Measurements from ENCODE around the gene FRAS1. TPM values are rescaled to one million over a fixed set of nuclear protein-coding genes. Genes with fewer than 3 reads are reported as not detected.
"Not testable (repeated sequence)": the region's sequence is repeated elsewhere in the genome, so short reads cannot be mapped to it uniquely, and the experiment has no call there.

Gene FRAS1
- total RNA-seq, 5 donors from 2014 or later (not counting 1 experiment from before 2014, with no cell fraction given): 0.23 to 0.39 (median 0.32) TPM; not detected in 2

- Histone ChIP-seq H3K36me3 (ENCODE audit: control insufficient read depth in 2 of 2, extremely low read depth in 1 of 2, insufficient read depth in 1 of 2, low read length in 1 of 2) (no peaks in the 10 kb centered on the region), H3K4me1 (ENCODE audit: control insufficient read depth in 1 of 2, extremely low read depth in 1 of 2, insufficient read depth in 2 of 2, low read length in 2 of 2) (no peaks in the 10 kb centered on the region), H3K27me3 (replicated peaks in 1 of 2; ENCODE audit: control insufficient read depth in 2 of 2, extremely low read depth in 1 of 2, insufficient read depth in 2 of 2, low read length in 1 of 2) (no peaks in the 10 kb centered on the region), H3K4me3 (ENCODE audit: control insufficient read depth in 1 of 2, extremely low read depth in 1 of 2, low read length in 1 of 2) (no peak overlapping the region), H3K27ac (ENCODE audit: low read length) (no peak overlapping the region), H3K9me3 (no peaks in the 10 kb centered on the region)
- no peak overlapping the region for H3K27ac Mint-ChIP-seq
- POLR2A ChIA-PET: no interaction called here
- no peaks in the 10 kb centered on the region for H3K36me3 Mint-ChIP-seq
- no peaks in the 10 kb centered on the region for H3K4me1 Mint-ChIP-seq
- H3K27me3 Mint-ChIP-seq: peaks cover 7 to 8% of the 10 kb centered on the region in 2 donors
- WGBS (ENCODE audit: insufficient coverage): no CpG with 5 or more reads among the region's 2 CpGs
- CTCF ChIA-PET: no interaction called here
- ATAC-seq (replicated peaks in 1 of 4) (no peak), DNase-seq (no peak)
- no peaks in the 10 kb centered on the region for H3K9me3 Mint-ChIP-seq
- H3K4me3 Mint-ChIP-seq: no peak overlapping the region
These were observed 122.1 kb downstream of the FRAS1 start for GRCh38 chr4:78179196-78179595.

GRCh38 chr4:78181681-78182234 lies 124.6 kb downstream of the FRAS1 start:
- POLR2A ChIA-PET; H3K27ac ChIP-seq (ENCODE audit: low read length); H3K27me3 ChIP-seq (replicated peaks in 1 of 2; ENCODE audit: control insufficient read depth in 2 of 2, extremely low read depth in 1 of 2, insufficient read depth in 2 of 2, low read length in 1 of 2); DNase-seq; H3K4me1 ChIP-seq (ENCODE audit: control insufficient read depth in 1 of 2, extremely low read depth in 1 of 2, insufficient read depth in 2 of 2, low read length in 2 of 2); CTCF ChIA-PET; H3K4me3 Mint-ChIP-seq; H3K36me3 Mint-ChIP-seq; H3K27me3 Mint-ChIP-seq; H3K9me3 Mint-ChIP-seq; H3K36me3 ChIP-seq (ENCODE audit: control insufficient read depth in 2 of 2, extremely low read depth in 1 of 2, insufficient read depth in 1 of 2, low read length in 1 of 2); H3K4me3 ChIP-seq (ENCODE audit: control insufficient read depth in 1 of 2, extremely low read depth in 1 of 2, low read length in 1 of 2); ATAC-seq (replicated peaks in 1 of 4); H3K9me3 ChIP-seq; H3K4me1 Mint-ChIP-seq; H3K27ac Mint-ChIP-seq: not testable (repeated sequence)
- WGBS (ENCODE audit: insufficient coverage): 96% methylated on average over 24 of the region's 36 CpGs

GRCh38 chr4:78184584-78184983 lies 127.5 kb downstream of the FRAS1 start:
- no peak overlapping the region for H3K4me3 ChIP-seq (ENCODE audit: control insufficient read depth in 1 of 2, extremely low read depth in 1 of 2, low read length in 1 of 2)
- H3K36me3 ChIP-seq (ENCODE audit: control insufficient read depth in 2 of 2, extremely low read depth in 1 of 2, insufficient read depth in 1 of 2, low read length in 1 of 2): no peaks in the 10 kb centered on the region
- H3K27me3 Mint-ChIP-seq: peaks cover 0 to 3% of the 10 kb centered on the region in 2 donors
- no peak for DNase-seq
- no peak overlapping the region for H3K4me3 Mint-ChIP-seq
- H3K27ac Mint-ChIP-seq: no peak overlapping the region
- no peak for ATAC-seq (replicated peaks in 1 of 4)
- ChIA-PET POLR2A (no interaction called here), CTCF (no interaction called here)
- H3K36me3 Mint-ChIP-seq: no peaks in the 10 kb centered on the region
- H3K4me1 Mint-ChIP-seq: no peaks in the 10 kb centered on the region
- H3K27me3 ChIP-seq (replicated peaks in 1 of 2; ENCODE audit: control insufficient read depth in 2 of 2, extremely low read depth in 1 of 2, insufficient read depth in 2 of 2, low read length in 1 of 2): no peaks in the 10 kb centered on the region
- H3K4me1 ChIP-seq (ENCODE audit: control insufficient read depth in 1 of 2, extremely low read depth in 1 of 2, insufficient read depth in 2 of 2, low read length in 2 of 2): no peaks in the 10 kb centered on the region
- no peak overlapping the region for H3K27ac ChIP-seq (ENCODE audit: low read length)
- no peaks in the 10 kb centered on the region for H3K9me3 ChIP-seq
- no peaks in the 10 kb centered on the region for H3K9me3 Mint-ChIP-seq

GRCh38 chr4:78185117-78185516 lies 128.0 kb downstream of the FRAS1 start:
- no peaks in the 10 kb centered on the region for H3K36me3 Mint-ChIP-seq
- 80% methylated on average over 1 of the region's 2 CpGs for WGBS (ENCODE audit: insufficient coverage)
- no peaks in the 10 kb centered on the region for H3K4me1 Mint-ChIP-seq
- H3K27ac Mint-ChIP-seq: no peak overlapping the region
- POLR2A ChIA-PET: no interaction called here
- Histone ChIP-seq H3K27ac (ENCODE audit: low read length) (no peak overlapping the region), H3K27me3 (replicated peaks in 1 of 2; ENCODE audit: control insufficient read depth in 2 of 2, extremely low read depth in 1 of 2, insufficient read depth in 2 of 2, low read length in 1 of 2) (no peaks in the 10 kb centered on the region), H3K36me3 (ENCODE audit: control insufficient read depth in 2 of 2, extremely low read depth in 1 of 2, insufficient read depth in 1 of 2, low read length in 1 of 2) (no peaks in the 10 kb centered on the region), H3K9me3 (no peaks in the 10 kb centered on the region), H3K4me3 (ENCODE audit: control insufficient read depth in 1 of 2, extremely low read depth in 1 of 2, low read length in 1 of 2) (no peak overlapping the region), H3K4me1 (ENCODE audit: control insufficient read depth in 1 of 2, extremely low read depth in 1 of 2, insufficient read depth in 2 of 2, low read length in 2 of 2) (no peaks in the 10 kb centered on the region)
- no peak overlapping the region for H3K4me3 Mint-ChIP-seq
- CTCF ChIA-PET: no interaction called here
- no peak for ATAC-seq (replicated peaks in 1 of 4)
- H3K27me3 Mint-ChIP-seq: peaks cover 0 to 3% of the 10 kb centered on the region in 2 donors
- no peaks in the 10 kb centered on the region for H3K9me3 Mint-ChIP-seq
- DNase-seq: no peak

- no peaks in the 10 kb centered on the region for H3K9me3 ChIP-seq
- no peak overlapping the region for H3K27ac Mint-ChIP-seq
- H3K4me3 Mint-ChIP-seq: no peak overlapping the region
- DNase-seq (no peak), ATAC-seq (replicated peaks in 1 of 4) (no peak)
- no peak overlapping the region for H3K4me3 ChIP-seq (ENCODE audit: control insufficient read depth in 1 of 2, extremely low read depth in 1 of 2, low read length in 1 of 2)
- no peak overlapping the region for H3K27ac ChIP-seq (ENCODE audit: low read length)
- H3K27me3 Mint-ChIP-seq: peaks cover 0 to 3% of the 10 kb centered on the region in 2 donors
- CTCF ChIA-PET: no interaction called here
- no peaks in the 10 kb centered on the region for H3K36me3 ChIP-seq (ENCODE audit: control insufficient read depth in 2 of 2, extremely low read depth in 1 of 2, insufficient read depth in 1 of 2, low read length in 1 of 2)
- WGBS (ENCODE audit: insufficient coverage): 80% methylated on average over 1 of the region's 6 CpGs
- no peaks in the 10 kb centered on the region for H3K9me3 Mint-ChIP-seq
- H3K4me1 Mint-ChIP-seq: no peaks in the 10 kb centered on the region
- no peaks in the 10 kb centered on the region for H3K36me3 Mint-ChIP-seq
- POLR2A ChIA-PET: no interaction called here
- H3K27me3 ChIP-seq (replicated peaks in 1 of 2; ENCODE audit: control insufficient read depth in 2 of 2, extremely low read depth in 1 of 2, insufficient read depth in 2 of 2, low read length in 1 of 2): no peaks in the 10 kb centered on the region
- no peaks in the 10 kb centered on the region for H3K4me1 ChIP-seq (ENCODE audit: control insufficient read depth in 1 of 2, extremely low read depth in 1 of 2, insufficient read depth in 2 of 2, low read length in 2 of 2)
These were observed 129.7 kb downstream of the FRAS1 start for GRCh38 chr4:78186597-78187543.

- Histone ChIP-seq H3K4me3 (ENCODE audit: control insufficient read depth in 1 of 2, extremely low read depth in 1 of 2, low read length in 1 of 2) (no peak overlapping the region), H3K27me3 (replicated peaks in 1 of 2; ENCODE audit: control insufficient read depth in 2 of 2, extremely low read depth in 1 of 2, insufficient read depth in 2 of 2, low read length in 1 of 2) (no peaks in the 10 kb centered on the region), H3K4me1 (ENCODE audit: control insufficient read depth in 1 of 2, extremely low read depth in 1 of 2, insufficient read depth in 2 of 2, low read length in 2 of 2) (no peaks in the 10 kb centered on the region), H3K9me3 (no peaks in the 10 kb centered on the region), H3K27ac (ENCODE audit: low read length) (no peak overlapping the region), H3K36me3 (ENCODE audit: control insufficient read depth in 2 of 2, extremely low read depth in 1 of 2, insufficient read depth in 1 of 2, low read length in 1 of 2) (no peaks in the 10 kb centered on the region)
- H3K4me1 Mint-ChIP-seq: no peaks in the 10 kb centered on the region
- DNase-seq (no peak), ATAC-seq (replicated peaks in 1 of 4) (no peak)
- peaks cover 0 to 9% (median 5%) of the 10 kb centered on the region in 3 donors for H3K9me3 Mint-ChIP-seq
- no peaks in the 10 kb centered on the region for H3K27me3 Mint-ChIP-seq
- WGBS (ENCODE audit: insufficient coverage): 70% methylated on average over 1 of the region's 1 CpG
- H3K36me3 Mint-ChIP-seq: no peaks in the 10 kb centered on the region
- H3K4me3 Mint-ChIP-seq: no peak overlapping the region
- H3K27ac Mint-ChIP-seq: no peak overlapping the region
- ChIA-PET CTCF (no interaction called here), POLR2A (no interaction called here)
These were observed 132.9 kb downstream of the FRAS1 start for GRCh38 chr4:78190068-78190467.

All from T-cell (primary cell).